GM19324 (cell line): ENCODE results near the gene CACFD1.
"Not testable (repeated sequence)": the region's sequence is repeated elsewhere in the genome, so short reads cannot be mapped to it uniquely, and the experiment has no call there.

Experiments used
- ATAC-seq: cut with Tn5 transposase; IDR thresholded peaks from one replicate; pipeline ENCODE4 v1.9.1; 2021; ENCODE audit warnings: mild to moderate bottlenecking, moderate library complexity; ENCODE audit not compliant: unreplicated experiment, low FRiP score

The CACFD1 gene

GRCh38 chr9:133439337-133439736 is 20.4 kb upstream of the CACFD1 start:
- ATAC-seq, result no peak

DNA sequence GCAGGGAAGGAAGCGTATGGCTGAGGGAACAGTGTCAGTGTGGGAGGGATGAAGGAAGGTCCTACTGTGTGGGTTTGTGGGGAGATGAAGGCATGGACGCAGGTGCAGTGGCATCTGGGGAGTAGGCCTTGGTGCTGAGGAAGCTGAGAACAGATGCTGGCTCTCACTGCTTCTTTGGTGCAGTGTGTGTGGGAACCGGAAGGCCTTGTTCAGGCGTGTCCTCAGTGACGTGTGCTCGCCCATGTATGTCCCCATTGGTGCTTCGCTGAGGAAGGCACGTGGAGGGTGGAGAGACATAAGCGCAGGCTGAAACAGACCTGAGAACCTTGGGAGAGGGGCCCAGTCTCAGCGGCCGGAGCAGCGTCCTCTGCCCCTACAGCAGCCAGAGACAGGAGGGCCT is 18.9 kb upstream of the CACFD1 start:
- no peak for ATAC-seq

- ATAC-seq, result no peak
These were observed 18.2 kb upstream of the CACFD1 start for GRCh38 chr9:133441571-133441970.

DNA sequence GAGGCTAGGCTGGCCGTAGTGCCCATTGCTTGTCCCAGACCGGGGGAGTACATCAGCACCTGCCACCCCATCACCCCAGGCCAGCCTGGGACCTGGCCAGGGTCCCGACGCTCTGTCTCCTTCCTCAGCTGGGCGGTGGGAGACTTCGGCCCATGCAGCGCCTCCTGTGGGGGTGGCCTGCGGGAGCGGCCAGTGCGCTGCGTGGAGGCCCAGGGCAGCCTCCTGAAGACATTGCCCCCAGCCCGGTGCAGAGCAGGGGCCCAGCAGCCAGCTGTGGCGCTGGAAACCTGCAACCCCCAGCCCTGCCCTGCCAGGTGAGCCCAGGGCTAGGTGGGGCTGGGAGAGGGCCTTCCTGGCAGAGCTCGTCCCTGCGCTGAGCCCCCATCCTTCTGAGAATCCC is 16.5 kb upstream of the CACFD1 start:
- ATAC-seq, result no peak

DNA sequence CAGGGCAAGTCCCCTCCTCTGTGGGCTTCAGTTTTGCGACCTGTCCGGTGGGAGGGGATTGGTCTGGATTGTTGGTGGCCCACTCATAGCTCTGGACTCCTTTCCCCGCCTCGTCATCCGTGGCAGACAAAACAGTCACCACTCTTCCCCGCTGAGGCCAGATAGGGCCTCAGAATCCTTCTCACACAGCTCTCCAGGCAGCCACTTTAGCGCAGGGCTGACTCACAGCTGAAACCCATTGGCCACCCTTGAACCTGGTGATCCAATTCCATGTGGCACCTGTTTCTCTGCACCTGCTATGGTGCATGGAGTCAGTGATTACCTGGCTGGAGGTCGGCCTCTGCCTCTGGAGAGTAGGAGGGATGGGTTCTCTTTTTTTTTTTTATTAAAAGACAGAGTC is 15.8 kb upstream of the CACFD1 start:
- no peak for ATAC-seq

DNA sequence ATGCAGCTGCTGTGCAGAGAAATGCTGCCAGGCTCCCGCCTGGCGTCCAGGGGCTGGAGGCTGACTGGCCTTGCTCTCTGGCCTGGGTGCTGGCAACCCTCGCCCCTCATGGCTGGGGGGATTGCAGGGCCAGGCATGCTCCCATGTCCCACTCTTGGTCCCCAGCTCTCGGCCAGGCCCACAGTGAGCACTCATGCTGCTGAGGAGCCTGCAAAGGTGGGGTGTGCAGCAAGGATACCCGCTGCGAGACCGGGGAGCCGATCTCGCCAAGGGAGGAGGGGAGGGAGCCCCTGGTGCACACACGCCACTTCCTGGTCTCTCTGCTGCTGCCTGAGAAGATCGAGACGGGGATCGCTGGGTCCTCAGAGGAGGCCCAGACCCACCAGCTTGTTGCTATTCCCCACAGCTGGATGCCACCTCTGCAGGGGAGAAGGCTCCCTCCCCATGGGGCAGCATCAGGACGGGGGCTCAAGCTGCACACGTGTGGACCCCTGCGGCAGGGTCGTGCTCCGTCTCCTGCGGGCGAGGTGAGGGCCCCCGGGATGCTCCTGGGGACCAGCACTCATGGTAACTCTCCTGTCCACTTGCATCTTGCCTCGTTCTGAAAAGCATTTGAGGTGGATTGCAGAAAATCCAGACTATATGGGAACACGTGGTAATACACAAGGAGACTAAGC is 14.3 kb upstream of the CACFD1 start:
- no peak for ATAC-seq

- ATAC-seq, result no peak
These were observed 11.2 kb upstream of the CACFD1 start for GRCh38 chr9:133448487-133448972.

DNA sequence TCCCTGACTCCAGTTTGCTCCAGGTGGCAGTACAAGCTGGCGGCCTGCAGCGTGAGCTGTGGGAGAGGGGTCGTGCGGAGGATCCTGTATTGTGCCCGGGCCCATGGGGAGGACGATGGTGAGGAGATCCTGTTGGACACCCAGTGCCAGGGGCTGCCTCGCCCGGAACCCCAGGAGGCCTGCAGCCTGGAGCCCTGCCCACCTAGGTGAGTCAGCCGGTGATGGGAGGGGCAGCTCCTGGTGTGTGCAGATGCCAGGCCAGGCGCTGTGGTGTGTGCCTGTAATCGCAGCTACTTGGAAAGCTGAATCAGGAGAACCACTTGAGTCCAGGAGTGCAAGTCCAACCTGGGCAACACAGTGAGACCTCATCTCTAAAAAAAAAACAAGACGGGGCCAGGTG is 10.0 kb upstream of the CACFD1 start:
- no peak for ATAC-seq

DNA sequence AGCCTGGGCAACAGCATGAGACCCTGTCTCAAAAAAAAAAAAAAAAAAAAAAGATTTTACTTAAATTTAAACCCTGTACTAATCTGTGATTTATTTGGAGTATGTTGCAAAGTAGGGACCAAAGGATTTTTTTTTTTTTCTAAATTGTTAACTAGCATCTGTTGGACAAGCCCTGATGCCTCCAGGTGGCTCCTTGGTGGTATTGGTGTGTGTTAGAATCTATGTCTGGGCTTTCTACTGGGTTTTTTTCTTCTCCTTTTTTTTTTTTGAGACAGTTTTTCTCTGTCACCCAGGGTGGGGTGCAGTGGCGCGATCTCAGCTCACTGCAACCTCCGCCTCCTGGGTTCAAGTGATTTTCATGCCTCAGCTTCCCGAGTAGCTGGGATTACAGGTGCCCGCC is 7.9 kb upstream of the CACFD1 start:
- ATAC-seq, result not testable (repeated sequence)

DNA sequence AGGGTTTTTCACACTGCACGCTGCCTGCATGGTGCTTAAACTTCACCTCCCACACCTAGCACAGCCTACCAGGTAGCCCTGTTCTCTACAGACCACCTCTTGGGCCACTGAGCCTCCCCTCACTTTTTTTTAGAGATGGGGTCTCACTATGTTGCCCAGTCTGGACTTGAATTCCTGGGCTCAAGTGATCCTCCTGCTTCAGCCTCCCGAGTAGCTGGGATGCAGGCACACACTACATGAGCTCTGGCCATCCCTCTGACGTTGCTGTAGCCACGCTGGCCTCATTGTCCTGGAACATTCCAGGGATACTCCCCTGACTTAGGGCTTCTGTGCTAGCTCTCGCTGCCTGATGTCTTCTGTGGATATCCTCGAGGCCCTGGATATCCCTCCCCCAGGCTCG is 7.2 kb upstream of the CACFD1 start:
- ATAC-seq, result no peak

DNA sequence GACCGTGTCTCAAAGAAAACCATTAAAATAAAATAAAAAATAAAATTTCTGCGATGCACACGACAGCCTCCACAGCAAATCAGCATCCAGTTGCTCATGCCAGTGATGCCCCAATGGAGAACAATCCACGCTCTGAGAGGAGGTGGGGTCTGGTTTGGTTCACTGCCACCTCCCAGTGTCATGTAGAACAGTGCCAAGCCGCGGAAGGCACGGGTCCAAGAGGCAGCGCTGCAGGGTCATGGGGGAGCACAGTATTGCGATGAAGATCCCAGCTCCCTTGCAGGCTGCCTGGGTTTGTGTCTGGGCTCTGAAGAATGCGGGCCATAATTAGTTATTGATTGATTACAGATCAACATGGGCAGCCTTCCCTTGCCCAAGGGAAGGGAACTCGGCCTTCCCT is 6.1 kb upstream of the CACFD1 start:
- no peak for ATAC-seq

DNA sequence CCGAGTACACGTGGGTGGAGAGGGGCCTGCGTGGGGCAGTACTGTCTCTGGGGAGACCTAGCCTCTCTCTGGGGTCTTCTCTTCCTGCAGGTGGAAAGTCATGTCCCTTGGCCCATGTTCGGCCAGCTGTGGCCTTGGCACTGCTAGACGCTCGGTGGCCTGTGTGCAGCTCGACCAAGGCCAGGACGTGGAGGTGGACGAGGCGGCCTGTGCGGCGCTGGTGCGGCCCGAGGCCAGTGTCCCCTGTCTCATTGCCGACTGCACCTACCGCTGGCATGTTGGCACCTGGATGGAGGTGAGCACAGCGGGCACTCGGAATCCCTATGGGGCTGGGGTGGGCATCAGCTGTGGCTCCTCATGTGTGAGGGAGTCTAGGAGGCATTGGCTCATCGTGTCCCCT is 5.5 kb upstream of the CACFD1 start:
- ATAC-seq, result no peak

DNA sequence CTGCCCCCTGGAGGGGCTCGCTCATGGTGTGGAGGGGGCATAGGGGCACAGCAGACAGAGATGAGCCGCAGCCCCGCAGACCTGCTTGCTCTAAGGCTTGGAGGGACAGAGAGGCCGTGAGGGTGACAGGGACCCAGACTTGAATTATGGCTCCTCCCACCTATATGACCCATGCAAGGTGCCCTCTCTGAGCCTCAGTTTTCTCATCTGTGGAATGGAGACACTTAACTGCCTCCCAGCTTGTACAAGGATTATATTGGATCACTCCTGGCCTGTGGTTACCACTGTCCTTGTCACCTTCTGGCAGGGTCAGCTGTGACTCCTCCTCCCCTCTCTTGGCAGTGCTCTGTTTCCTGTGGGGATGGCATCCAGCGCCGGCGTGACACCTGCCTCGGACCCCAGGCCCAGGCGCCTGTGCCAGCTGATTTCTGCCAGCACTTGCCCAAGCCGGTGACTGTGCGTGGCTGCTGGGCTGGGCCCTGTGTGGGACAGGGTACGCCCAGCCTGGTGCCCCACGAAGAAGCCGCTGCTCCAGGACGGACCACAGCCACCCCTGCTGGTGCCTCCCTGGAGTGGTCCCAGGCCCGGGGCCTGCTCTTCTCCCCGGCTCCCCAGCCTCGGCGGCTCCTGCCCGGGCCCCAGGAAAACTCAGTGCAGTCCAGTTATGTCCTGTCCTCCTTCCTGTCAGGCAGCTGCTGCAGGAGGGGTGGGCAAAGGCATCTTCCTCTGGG is 4.7 kb upstream of the CACFD1 start:
- ATAC-seq, result no peak

GRCh38 chr9:133455936-133456335 is 3.8 kb upstream of the CACFD1 start:
- no peak for ATAC-seq

GRCh38 chr9:133456409-133456808 is 3.4 kb upstream of the CACFD1 start:
- no peak for ATAC-seq

DNA sequence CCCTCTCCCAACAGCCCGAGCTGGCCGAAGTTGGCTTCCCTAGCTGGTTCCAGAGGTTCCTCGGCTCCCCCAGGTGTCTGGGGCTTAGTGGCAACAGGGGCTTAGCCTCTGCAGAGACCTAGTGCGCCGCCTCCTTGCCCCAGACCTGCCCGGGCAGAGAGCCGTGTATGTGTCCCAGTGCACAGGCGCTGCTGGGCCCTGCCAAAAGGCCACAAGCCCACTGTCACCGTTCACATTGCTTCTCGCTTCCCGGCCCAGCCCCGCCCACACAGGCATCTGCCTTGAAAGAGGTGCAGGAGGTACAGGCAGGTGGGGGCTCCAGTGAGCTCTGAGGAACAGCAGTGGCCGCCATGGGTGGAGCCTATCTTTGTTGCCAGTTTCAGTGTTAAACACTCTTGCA is 2.5 kb upstream of the CACFD1 start:
- ATAC-seq, result no peak

DNA sequence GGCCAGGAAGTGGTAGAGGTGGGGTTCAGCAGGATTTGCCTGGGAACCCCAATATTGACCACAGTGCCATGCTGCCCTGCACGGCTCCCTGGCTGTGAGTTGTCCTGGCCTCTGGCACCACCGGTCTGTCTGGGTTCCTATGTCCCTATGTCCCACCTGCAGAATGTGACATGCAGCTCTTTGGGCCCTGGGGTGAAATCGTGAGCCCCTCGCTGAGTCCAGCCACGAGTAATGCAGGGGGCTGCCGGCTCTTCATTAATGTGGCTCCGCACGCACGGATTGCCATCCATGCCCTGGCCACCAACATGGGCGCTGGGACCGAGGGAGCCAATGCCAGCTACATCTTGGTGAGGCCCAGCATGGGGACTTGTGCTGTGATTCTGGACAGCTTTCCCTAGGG is 2.0 kb upstream of the CACFD1 start:
- no peak for ATAC-seq

DNA sequence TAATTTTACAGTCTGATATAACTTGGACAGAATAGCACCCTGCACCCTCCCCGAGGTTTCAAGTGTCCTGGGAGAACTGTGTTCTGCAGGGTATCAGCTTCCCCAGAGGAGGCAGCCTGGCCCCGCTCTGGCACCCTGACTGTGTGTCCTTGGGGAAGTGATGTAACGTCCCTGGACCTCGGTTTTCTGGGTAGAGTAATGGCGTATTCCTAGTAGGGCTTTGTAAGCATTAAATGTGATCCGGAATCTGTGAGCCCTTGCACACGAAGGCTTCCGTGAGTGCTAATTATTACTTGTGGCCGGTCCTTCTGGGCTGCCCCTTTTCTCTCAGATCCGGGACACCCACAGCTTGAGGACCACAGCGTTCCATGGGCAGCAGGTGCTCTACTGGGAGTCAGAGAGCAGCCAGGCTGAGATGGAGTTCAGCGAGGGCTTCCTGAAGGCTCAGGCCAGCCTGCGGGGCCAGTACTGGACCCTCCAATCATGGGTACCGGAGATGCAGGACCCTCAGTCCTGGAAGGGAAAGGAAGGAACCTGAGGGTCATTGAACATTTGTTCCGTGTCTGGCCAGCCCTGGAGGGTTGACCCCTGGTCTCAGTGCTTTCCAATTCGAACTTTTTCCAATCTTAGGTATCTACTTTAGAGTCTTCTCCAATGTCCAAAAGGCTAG is 1.0 kb upstream of the CACFD1 start:
- ATAC-seq, result no peak

DNA sequence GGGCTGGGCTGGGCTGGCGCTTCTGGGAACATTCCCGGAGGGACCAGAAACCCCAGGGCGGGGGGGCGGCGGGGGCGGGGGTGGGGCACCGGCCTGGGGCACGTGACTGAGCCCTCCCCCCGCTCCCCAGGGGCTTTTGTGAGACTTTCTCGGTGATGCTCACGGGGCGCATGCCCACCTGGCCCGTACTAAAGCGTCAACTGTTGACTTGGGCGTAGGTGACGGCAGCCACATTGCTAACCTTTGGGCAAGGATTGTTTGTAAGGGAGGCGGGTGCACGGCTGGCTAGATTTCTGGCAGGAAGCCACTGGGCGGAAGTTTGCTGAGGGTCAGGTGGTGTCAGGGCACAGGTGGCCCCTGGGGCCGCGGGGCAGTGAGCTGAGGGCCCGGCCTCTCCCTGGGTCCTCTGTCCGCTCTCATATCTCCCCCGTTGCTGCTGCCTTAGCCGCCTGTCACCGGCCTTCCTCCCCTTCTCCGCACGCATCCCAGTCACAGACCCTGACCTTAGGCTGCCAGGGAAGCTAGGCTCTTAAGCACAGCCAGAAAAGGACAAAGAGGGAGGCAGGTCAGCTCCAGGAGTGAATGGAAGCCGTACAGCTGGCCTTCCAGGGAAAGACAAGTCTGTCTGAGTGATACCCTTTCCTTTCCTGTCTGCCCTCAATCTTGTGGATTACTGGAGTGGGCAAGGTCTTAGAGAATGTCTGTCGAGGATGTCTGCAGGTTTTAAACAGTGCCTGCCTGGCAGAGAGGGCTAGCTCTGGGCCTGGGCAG is 812 bp downstream of the CACFD1 start:
- peak; percentile 1 for ATAC-seq

DNA sequence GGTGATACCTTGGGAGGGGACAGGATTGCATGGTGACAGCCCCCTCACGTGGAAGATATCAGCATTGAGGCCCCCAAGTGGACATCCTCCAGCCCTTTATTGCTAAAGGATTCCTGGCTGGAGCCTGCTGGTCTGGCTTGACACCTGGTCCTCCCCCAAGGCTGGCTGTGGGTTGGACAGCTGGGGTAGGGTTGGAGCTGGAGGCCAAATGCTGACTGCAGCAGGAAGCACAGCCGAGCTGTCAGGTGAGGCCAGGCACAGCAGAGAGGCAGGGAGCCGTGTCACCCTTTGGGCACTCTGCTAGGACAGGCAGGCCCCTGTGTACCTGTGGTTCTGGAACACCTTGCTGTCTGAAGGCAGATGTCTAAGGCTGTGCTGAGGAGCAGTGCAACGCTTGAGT is 2.2 kb downstream of the CACFD1 start:
- ATAC-seq, result no peak
